Measurements from ENCODE around the gene NEXN. TPM values are rescaled to one million over a fixed set of nuclear protein-coding genes. Genes with fewer than 3 reads are reported as not detected.

Gene NEXN
- total RNA-seq, 4 donors from 2014 or later, result 142 to 359 (median 213) TPM

- Histone ChIP-seq H3K9me3 (no peaks in the 10 kb centered on the region), H3K36me3 (peaks cover 45 to 99% of the 10 kb centered on the region in 2 donors), H3K27ac (no peak overlapping the region), H3K27me3 (no peaks in the 10 kb centered on the region), H3K4me3 (no peak overlapping the region), H3K4me1 (peaks cover 0 to 16% (median 0%) of the 10 kb centered on the region in 3 donors)
- 89 to 100% methylated on average over 1 to 2 of the region's 2 CpGs for WGBS, 2 donors (ENCODE audit: low coverage in 1 of 2)
- no peak for ATAC-seq
- TF ChIP-seq POLR2AphosphoS5 (IDR thresholded peaks at IDR 0.05), result no peak
- TF ChIP-seq POLR2A (IDR thresholded peaks at IDR 0.05), result no peak
- no peak for TF ChIP-seq CTCF (IDR thresholded peaks at IDR 0.05)
- TF ChIP-seq EP300 (IDR thresholded peaks at IDR 0.05), result no peak
These were observed 70.4 kb downstream of the NEXN start for GRCh38 chr1:77958850-77959249.

DNA sequence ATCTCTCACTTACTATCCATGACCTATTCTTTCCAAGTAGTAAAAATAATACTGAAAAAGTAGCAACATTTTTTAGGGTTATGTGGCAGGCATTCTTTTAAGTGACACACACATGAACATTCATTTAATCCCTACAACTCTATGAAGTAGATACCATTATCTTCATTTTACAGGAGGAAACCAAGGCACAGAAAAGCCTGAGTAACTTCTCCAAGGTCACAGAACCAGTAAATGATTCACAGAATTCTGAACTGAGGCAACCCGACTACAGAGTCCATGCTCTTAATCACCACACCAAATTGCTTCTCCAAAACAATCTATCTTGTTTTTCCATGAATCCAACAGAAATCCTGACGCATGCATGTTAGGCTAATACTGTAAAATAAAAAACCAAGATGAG lies 73.0 kb downstream of the NEXN start:
- Histone ChIP-seq H3K27ac (no peak overlapping the region), H3K4me1 (peaks cover 0 to 28% (median 0%) of the 10 kb centered on the region in 3 donors), H3K36me3 (peaks cover 53 to 99% of the 10 kb centered on the region in 2 donors), H3K27me3 (no peaks in the 10 kb centered on the region), H3K9me3 (no peaks in the 10 kb centered on the region), H3K4me3 (no peak overlapping the region)
- ATAC-seq, result no peak
- 84 to 89% methylated on average over 2 of the region's 2 CpGs for WGBS, 2 donors (ENCODE audit: low coverage in 1 of 2)
- TF ChIP-seq CTCF (IDR thresholded peaks at IDR 0.05) (no peak), EP300 (IDR thresholded peaks at IDR 0.05) (no peak), POLR2A (IDR thresholded peaks at IDR 0.05) (no peak), POLR2AphosphoS5 (IDR thresholded peaks at IDR 0.05) (no peak)

DNA sequence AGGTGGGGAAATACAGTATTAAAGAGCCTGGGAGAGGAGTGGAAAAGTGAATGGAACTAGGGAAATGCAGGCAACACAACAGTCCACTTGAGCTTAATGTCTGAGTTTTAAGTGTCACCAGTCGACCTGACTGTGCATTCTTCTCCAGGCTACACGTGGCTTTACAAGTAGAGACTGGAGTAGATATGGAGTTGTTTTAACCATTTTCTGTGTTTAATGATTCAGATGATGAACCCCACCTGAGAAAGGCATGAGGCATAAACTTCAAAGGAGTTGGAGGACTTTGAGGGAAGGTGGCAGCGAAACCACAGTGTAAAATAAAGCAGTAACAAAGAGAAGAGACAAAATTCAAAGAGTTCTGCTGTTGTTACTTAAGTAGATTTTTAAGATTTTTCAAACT lies 77.9 kb downstream of the NEXN start:
- ATAC-seq, result no peak
- Histone ChIP-seq H3K9me3 (no peaks in the 10 kb centered on the region), H3K36me3 (peaks cover 43 to 87% of the 10 kb centered on the region in 2 donors), H3K4me1 (peaks cover 0 to 55% (median 0%) of the 10 kb centered on the region in 3 donors), H3K27ac (no peak overlapping the region), H3K4me3 (no peak overlapping the region), H3K27me3 (no peaks in the 10 kb centered on the region)
- WGBS, 2 donors (ENCODE audit: low coverage in 1 of 2), result 76 to 100% methylated on average over 2 to 3 of the region's 3 CpGs
- TF ChIP-seq POLR2A (IDR thresholded peaks at IDR 0.05) (no peak), POLR2AphosphoS5 (IDR thresholded peaks at IDR 0.05) (no peak), EP300 (IDR thresholded peaks at IDR 0.05) (no peak), CTCF (IDR thresholded peaks at IDR 0.05) (no peak)

DNA sequence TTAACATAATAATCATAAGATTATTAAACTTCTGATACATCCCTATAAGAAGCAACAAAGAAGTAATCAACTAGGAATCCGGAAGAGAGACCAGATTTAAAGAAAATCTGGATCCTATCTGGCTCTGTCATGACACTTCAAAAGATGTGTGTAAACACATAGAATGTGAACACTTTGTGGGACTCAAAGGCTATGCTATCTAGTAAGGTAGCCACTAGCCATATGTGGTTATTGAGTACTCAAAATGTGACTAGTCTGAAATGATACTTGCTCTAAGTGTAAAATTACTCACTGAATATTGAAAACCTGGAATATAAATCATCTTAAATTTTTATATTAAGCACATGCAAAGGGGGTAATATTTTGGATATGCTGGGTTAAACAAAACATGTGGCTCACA lies 81.8 kb downstream of the NEXN start:
- H3K4me3 ChIP-seq, result no peak overlapping the region
- no peak overlapping the region for H3K27ac ChIP-seq
- peaks cover 0 to 85% (median 3%) of the 10 kb centered on the region in 3 donors for H3K4me1 ChIP-seq
- no peaks in the 10 kb centered on the region for H3K9me3 ChIP-seq
- ATAC-seq, result no peak
- 42 to 57% methylated on average over 1 of the region's 1 CpG for WGBS, 2 donors (ENCODE audit: low coverage in 1 of 2)
- TF ChIP-seq POLR2A (IDR thresholded peaks at IDR 0.05) (no peak), POLR2AphosphoS5 (IDR thresholded peaks at IDR 0.05) (no peak), CTCF (IDR thresholded peaks at IDR 0.05) (no peak), EP300 (IDR thresholded peaks at IDR 0.05) (no peak)
- no peaks in the 10 kb centered on the region for H3K27me3 ChIP-seq
- H3K36me3 ChIP-seq, result peaks cover 7 to 48% of the 10 kb centered on the region in 2 donors

DNA sequence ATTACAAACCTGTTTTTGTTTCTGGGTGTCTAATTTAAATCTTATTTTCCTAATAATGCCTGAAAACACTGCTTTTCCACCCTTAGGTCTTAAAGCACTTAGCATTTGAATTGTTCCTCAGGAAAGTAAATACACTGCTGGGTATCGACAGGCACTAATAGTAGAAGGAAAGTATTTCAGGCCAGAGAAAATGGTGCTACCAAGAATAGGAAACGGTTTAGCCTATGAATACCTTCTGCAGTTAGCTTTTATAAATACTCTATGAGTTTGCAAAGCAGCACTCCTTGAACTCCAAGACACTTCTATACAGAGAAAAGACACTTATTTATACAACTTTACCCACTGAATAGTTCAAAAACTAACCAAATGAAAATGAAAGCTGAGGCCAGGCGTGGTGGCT lies 83.7 kb downstream of the NEXN start:
- peaks cover 0 to 95% (median 11%) of the 10 kb centered on the region in 3 donors for H3K4me1 ChIP-seq
- peak overlapping the region in 1 of 4 donors; percentile 3 for H3K27ac ChIP-seq
- no peak overlapping the region for H3K4me3 ChIP-seq
- H3K36me3 ChIP-seq, result peaks cover 3 to 29% of the 10 kb centered on the region in 2 donors
- no peak for ATAC-seq
- no peaks in the 10 kb centered on the region for H3K9me3 ChIP-seq
- 52 to 71% methylated on average over 2 to 3 of the region's 3 CpGs for WGBS, 2 donors (ENCODE audit: low coverage in 1 of 2)
- H3K27me3 ChIP-seq, result no peaks in the 10 kb centered on the region
- TF ChIP-seq EP300 (IDR thresholded peaks at IDR 0.05) (no peak), POLR2AphosphoS5 (IDR thresholded peaks at IDR 0.05) (no peak), CTCF (IDR thresholded peaks at IDR 0.05) (no peak), POLR2A (IDR thresholded peaks at IDR 0.05) (no peak)
